H1 (cell line): ENCODE data around the gene CAPNS1. TPM values are rescaled to one million over a fixed set of nuclear protein-coding genes. Genes with fewer than 3 reads are reported as not detected.

Source experiments
- CTCF ChIA-PET: fragments of 300-600 bp; sonication (Branson Sonifier 250); formaldehyde crosslinking; loops from one replicate; lab custom pipeline; 2021; ENCODE audit not compliant: partially characterized antibody; lab: Charles Lee
- POLR2A ChIA-PET: fragments of 300-600 bp; sonication (Branson Sonifier 250); formaldehyde crosslinking; loops from one replicate; lab custom pipeline; 2021; ENCODE audit warnings: inconsistent platforms; ENCODE audit not compliant: partially characterized antibody; lab: Charles Lee
- DNase-seq, 2 experiments: peaks; one replicate each; pipeline versions ENCODE4 v3.0.0 to v3.0.0-alpha.2; 2010 to 2022; ENCODE audit warnings: low spot score in 2 of 2, low read depth in 1 of 2, mixed read lengths in 1 of 2
- FAIRE-seq: peaks from 2 replicates; lab custom pipeline; 2011; peaks lifted over from hg19 to GRCh38; lab: Jason Lieb, UNC
- H2AFZ ChIP-seq: 2 replicates; pipeline ENCODE4 v1.8.1; 2012; ENCODE audit warnings: low read length, inconsistent platforms
- H2AK5ac ChIP-seq: 2 replicates; pipeline ENCODE4 v1.6.1; 2013; ENCODE audit warnings: low read depth, low read length
- H2BK120ac ChIP-seq: replicated peaks from 2 replicates; pipeline ENCODE3; 2013; ENCODE audit warnings: low read depth, low read length, inconsistent platforms
- H2BK12ac ChIP-seq: 2 replicates; pipeline ENCODE4 v1.6.1; 2013; ENCODE audit warnings: low read depth, low read length
- H2BK15ac ChIP-seq: 2 replicates; pipeline ENCODE4 v1.6.1; 2013; ENCODE audit warnings: low read length
- H2BK20ac ChIP-seq: 2 replicates; pipeline ENCODE4 v1.6.1; 2013; ENCODE audit warnings: low read length
- H2BK5ac ChIP-seq: 2 replicates; pipeline ENCODE4 v1.6.1; 2013; ENCODE audit warnings: low read depth, low read length
- H3K14ac ChIP-seq: 2 replicates; pipeline ENCODE4 v1.6.1; 2013; ENCODE audit warnings: inconsistent platforms; ENCODE audit not compliant: insufficient read length
- H3K18ac ChIP-seq: 2 replicates; pipeline ENCODE4 v1.6.1; 2013; ENCODE audit warnings: low read length; ENCODE audit errors: extremely low read depth
- H3K23ac ChIP-seq: 2 replicates; pipeline ENCODE4 v1.6.1; 2013; ENCODE audit warnings: inconsistent platforms; ENCODE audit not compliant: insufficient read length
- H3K23me2 ChIP-seq: 2 replicates; pipeline ENCODE4 v1.6.1; 2013; ENCODE audit warnings: low read depth, low read length
- H3K27ac ChIP-seq: 2 replicates; pipeline ENCODE4 v1.6.1; 2011; ENCODE audit warnings: low read depth, low read length, inconsistent platforms
- H3K27me3 ChIP-seq, 4 experiments: replicated peaks in 1 of 4; 1 replicate in 1 of 4; 2 replicates in 3 of 4; pipeline versions ENCODE4 v1.6.1 to v1.8.1; 2011 to 2013; ENCODE audit warnings: low read length in 3 of 4, mild to moderate bottlenecking in 3 of 4, inconsistent platforms in 2 of 4, mixed read lengths in 2 of 4, moderate library complexity in 1 of 4; ENCODE audit not compliant: control insufficient read depth in 3 of 4, insufficient read depth in 3 of 4; ENCODE audit errors: extremely low read depth in 1 of 4
- H3K36me3 ChIP-seq, 4 experiments: 2 replicates each; pipeline versions ENCODE4 v1.6.1 to v1.8.1; 2011 to 2013; ENCODE audit warnings: mild to moderate bottlenecking in 4 of 4, low read length in 3 of 4, moderate library complexity in 2 of 4, control low read depth in 1 of 4, inconsistent platforms in 1 of 4; ENCODE audit not compliant: insufficient read depth in 4 of 4, control insufficient read depth in 2 of 4
- H3K4ac ChIP-seq: replicated peaks from 2 replicates; pipeline ENCODE3; 2013; ENCODE audit warnings: low read length, low read depth, mixed read lengths, inconsistent platforms; ENCODE audit not compliant: insufficient read length
- H3K4me1 ChIP-seq, 4 experiments: replicated peaks in 1 of 4; 1 replicate in 1 of 4; 2 replicates in 3 of 4; pipeline versions ENCODE4 v1.6.1 to v1.8.1; 2011 to 2013; ENCODE audit warnings: low read length in 3 of 4, inconsistent platforms in 2 of 4, mixed read lengths in 1 of 4; ENCODE audit not compliant: insufficient read depth in 4 of 4, control insufficient read depth in 3 of 4
- H3K4me2 ChIP-seq, 2 experiments: 2 replicates each; pipeline versions ENCODE4 v1.6.1 to v1.8.1; 2011 to 2013; ENCODE audit warnings: low read depth in 2 of 2, low read length in 2 of 2, control low read depth in 1 of 2, inconsistent platforms in 1 of 2, mild to moderate bottlenecking in 1 of 2; ENCODE audit not compliant: insufficient read depth in 1 of 2
- H3K4me3 ChIP-seq, 4 experiments: fragments of 200-600, 300-600 bp in 1 of 4; sonication (generic), shearing (Covaris generic), sonication (Bioruptor Twin) in 1 of 4; 2 replicates each; pipeline versions ENCODE4 v1.5.1 to v1.8.1; 2011 to 2016; ENCODE audit warnings: low read length in 4 of 4, low read depth in 3 of 4, control low read depth in 2 of 4, inconsistent platforms in 2 of 4, mild to moderate bottlenecking in 2 of 4, mixed read lengths in 1 of 4, moderate library complexity in 1 of 4; ENCODE audit not compliant: insufficient read depth in 2 of 4; ENCODE audit errors: extremely low read depth in 1 of 4
- H3K56ac ChIP-seq: replicated peaks from 2 replicates; pipeline ENCODE3; 2013; ENCODE audit warnings: low read depth, mild to moderate bottlenecking, mixed read lengths, low read length, inconsistent platforms; ENCODE audit not compliant: insufficient read length
- H3K79me1 ChIP-seq: 2 replicates; pipeline ENCODE4 v1.6.1; 2013; ENCODE audit warnings: low read depth, low read length, control low read depth
- H3K79me2 ChIP-seq, 2 experiments: 2 replicates each; pipeline versions ENCODE4 v1.6.1 to v1.8.1; 2012 to 2013; ENCODE audit warnings: low read length in 2 of 2, mild to moderate bottlenecking in 2 of 2, inconsistent platforms in 1 of 2; ENCODE audit not compliant: insufficient read depth in 2 of 2, control insufficient read depth in 1 of 2
- H3K9ac ChIP-seq, 4 experiments: replicated peaks in 1 of 4; 1 replicate in 1 of 4; 2 replicates in 3 of 4; pipeline versions ENCODE4 v1.6.1 to v1.8.1; 2011 to 2013; ENCODE audit warnings: low read depth in 3 of 4, low read length in 3 of 4, control low read depth in 2 of 4, mild to moderate bottlenecking in 2 of 4, moderate library complexity in 2 of 4, inconsistent platforms in 1 of 4; ENCODE audit errors: extremely low read depth in 1 of 4
- H3K9me3 ChIP-seq, 2 experiments: 2 replicates each; pipeline versions ENCODE4 v1.6.1 to v1.8.1; 2012 to 2013; ENCODE audit warnings: mild to moderate bottlenecking in 2 of 2, moderate library complexity in 2 of 2, control low read depth in 1 of 2, inconsistent platforms in 1 of 2, low read depth in 1 of 2, low read length in 1 of 2, mixed read lengths in 1 of 2; ENCODE audit not compliant: insufficient read depth in 2 of 2
- H4K20me1 ChIP-seq, 2 experiments: replicated peaks in 1 of 2; 2 replicates each; pipeline versions ENCODE3 to v1.8.1; 2011 to 2013; ENCODE audit warnings: inconsistent platforms in 2 of 2, low read length in 2 of 2, mild to moderate bottlenecking in 1 of 2; ENCODE audit not compliant: insufficient read depth in 2 of 2, control insufficient read depth in 1 of 2
- H4K5ac ChIP-seq: 2 replicates; pipeline ENCODE4 v1.6.1; 2013; ENCODE audit warnings: low read length, low read depth, mixed read lengths, inconsistent platforms; ENCODE audit not compliant: insufficient read length
- H4K8ac ChIP-seq: 2 replicates; pipeline ENCODE4 v1.8.0; 2013; ENCODE audit warnings: mild to moderate bottlenecking, moderate library complexity, low read length, inconsistent platforms; ENCODE audit not compliant: insufficient read depth; ENCODE audit errors: extremely low read depth
- H4K91ac ChIP-seq: replicated peaks from 2 replicates; pipeline ENCODE3; 2013; ENCODE audit warnings: low read length, mixed read lengths, inconsistent platforms; ENCODE audit not compliant: insufficient read length
- HDAC2 ChIP-seq, 2 experiments: fragments of 300-600 bp in 1 of 2; sonication (generic) in 1 of 2; IDR thresholded peaks; 2 replicates each; pipeline ENCODE4 v1.6.1; 2011 to 2012; ENCODE audit warnings: low read depth in 2 of 2, low read length in 2 of 2, mild to moderate bottlenecking in 2 of 2, moderate library complexity in 2 of 2, borderline replicate concordance in 1 of 2, inconsistent platforms in 1 of 2
- POLR2A ChIP-seq, 2 experiments: IDR thresholded peaks; 1 replicate in 1 of 2; 2 replicates in 1 of 2; pipeline ENCODE4 v1.6.1; 2011; ENCODE audit warnings: low read depth in 2 of 2, low read length in 2 of 2, mild to moderate bottlenecking in 2 of 2; ENCODE audit errors: control extremely low read depth in 1 of 2
- RBBP5 ChIP-seq: IDR thresholded peaks from 2 replicates; pipeline ENCODE4 v1.7.1; 2012; ENCODE audit warnings: low read depth, mild to moderate bottlenecking, inconsistent platforms, low read length, moderate library complexity, borderline replicate concordance
- SIRT6 ChIP-seq: IDR thresholded peaks from one replicate; pipeline ENCODE4 v1.7.1; 2012; ENCODE audit warnings: low read length, inconsistent platforms
- TEAD4 ChIP-seq: IDR thresholded peaks from 2 replicates; pipeline ENCODE4 v1.6.1; 2012; ENCODE audit warnings: low read depth, low read length, inconsistent platforms, mixed read lengths
- WGBS, 2 experiments: shearing (Covaris generic) in 1 of 2; methylation state at CpG; one replicate each; pipeline versions ENCODE4 v1.1.6 to v1.1.7; 2013 to 2015; ENCODE audit warnings: low lambda C conversion rate in 2 of 2, mixed read lengths in 2 of 2, inconsistent platforms in 1 of 2, low coverage in 1 of 2, missing lambda C conversion rate in 1 of 2; ENCODE audit not compliant: insufficient replicate concordance in 2 of 2, insufficient coverage in 1 of 2, insufficient read length in 1 of 2; ENCODE audit errors: extremely low coverage in 1 of 2, missing lambda C conversion rate in 1 of 2; 5-methylcytosine and 5-hydroxymethylcytosine counted together
- polyA plus RNA-seq, 7 experiments: library from polyadenylated mRNA; depleted of rRNA in 3 of 7; stranded (reverse) in 5 of 7; unstranded in 2 of 7; fragments of >200 nt in 5 of 7; fragments of 200-250 nt in 2 of 7; gene quantifications; 1 replicate in 5 of 7; 2 replicates in 1 of 7; 4 replicates in 1 of 7; pipeline versions ENCODE4 v1.2.1 to v1.2.3, GENCODE V29; 2011 to 2013; ENCODE audit warnings: missing spikeins in 2 of 7, mixed read lengths in 2 of 7
- total RNA-seq: library from RNA; stranded (reverse); fragmentation: NEBNext Ultra II Directional; extraction: Animal tissue kit (Norgen Biotek cat#: 25700); gene quantifications from 2 replicates; pipeline ENCODE4 v1.2.1, GENCODE V29; 2021
- TF ChIP-seq, protein P1 (sequence below): IDR thresholded peaks from 2 replicates; pipeline ENCODE4 v1.6.1; 2012; ENCODE audit warnings: low read length, inconsistent platforms
- TF ChIP-seq, protein P2 (sequence below): IDR thresholded peaks from 2 replicates; pipeline ENCODE4 v1.6.1; 2012; ENCODE audit warnings: inconsistent platforms

Gene CAPNS1
- total and polyA plus RNA-seq, 2 of the 8 experiments (the other 6 are each of a cell fraction or from before 2014, with no cell fraction given): 382 to 438 TPM

GRCh38 chr19:36142496-36142895 lies 2.6 kb downstream of the CAPNS1 start:
- Histone ChIP-seq H2BK120ac (no peak overlapping the region), H3K18ac (no peak overlapping the region), H2BK12ac (no peak overlapping the region), H3K14ac (no peak overlapping the region), H4K20me1 (peaks cover 0 to 8% of the 10 kb centered on the region in 2 experiments), H3K36me3 (peaks cover 17 to 41% (median 38%) of the 10 kb centered on the region in 4 experiments), H3K27me3 (no peaks in the 10 kb centered on the region), H2BK15ac (no peak overlapping the region), H3K27ac (no peak overlapping the region), H3K9me3 (no peaks in the 10 kb centered on the region), H3K4me2 (no peak overlapping the region; a peak in 1 of 4 replicates), H3K23me2 (peaks cover 13% of the 10 kb centered on the region; the same call in 1 of the 2 replicates), H2BK20ac (no peak overlapping the region), H3K9ac (no peak overlapping the region), H2AFZ (no peak overlapping the region), H3K79me2 (peaks cover 0 to 12% of the 10 kb centered on the region in 2 experiments; a peak in 1 of 4 replicates), H3K4me3 (no peak overlapping the region), H3K79me1 (peaks cover 3% of the 10 kb centered on the region), H2BK5ac (no peak overlapping the region), H2AK5ac (no peak overlapping the region), H4K91ac (no peak overlapping the region), H4K8ac (no peak overlapping the region), H4K5ac (no peak overlapping the region), H3K4ac (no peak overlapping the region), H3K56ac (no peak overlapping the region), H3K23ac (no peak overlapping the region), H3K4me1 (peaks cover 0 to 3% (median 3%) of the 10 kb centered on the region in 4 experiments; a peak in 3 of 7 replicates)
- DNase-seq: no peak
- WGBS, 2 experiments: 93% methylated on average over 9 of the region's 9 CpGs; no CpG with 5 or more reads in 1 of the 2 experiments
- ChIA-PET CTCF (interaction anchor here (1.3 to 1.5 kb wide), 2 partner anchors 13 to 15 kb away, joined by 3 to 5 read pairs; no protein-coding TSS in a partner anchor), POLR2A (interaction anchor here (1.2 to 2.3 kb wide), 2 partner anchors 9 to 10 kb away, joined by 3 to 7 read pairs; partner anchors contain the start of gene COX7A1)
- TF ChIP-seq TEAD4 (no peak), HDAC2 (IDR thresholded peaks at IDR 0.05; ENCODE audit: borderline replicate concordance in 1 of 2, low read depth in 2 of 2, low read length in 2 of 2) (no peak), SIRT6 (no peak), POLR2A (IDR thresholded peaks at IDR 0.05; ENCODE audit: control extremely low read depth in 1 of 2, low read depth in 2 of 2, low read length in 2 of 2) (no peak), RBBP5 (no peak)
- TF ChIP-seq, protein P1, sequence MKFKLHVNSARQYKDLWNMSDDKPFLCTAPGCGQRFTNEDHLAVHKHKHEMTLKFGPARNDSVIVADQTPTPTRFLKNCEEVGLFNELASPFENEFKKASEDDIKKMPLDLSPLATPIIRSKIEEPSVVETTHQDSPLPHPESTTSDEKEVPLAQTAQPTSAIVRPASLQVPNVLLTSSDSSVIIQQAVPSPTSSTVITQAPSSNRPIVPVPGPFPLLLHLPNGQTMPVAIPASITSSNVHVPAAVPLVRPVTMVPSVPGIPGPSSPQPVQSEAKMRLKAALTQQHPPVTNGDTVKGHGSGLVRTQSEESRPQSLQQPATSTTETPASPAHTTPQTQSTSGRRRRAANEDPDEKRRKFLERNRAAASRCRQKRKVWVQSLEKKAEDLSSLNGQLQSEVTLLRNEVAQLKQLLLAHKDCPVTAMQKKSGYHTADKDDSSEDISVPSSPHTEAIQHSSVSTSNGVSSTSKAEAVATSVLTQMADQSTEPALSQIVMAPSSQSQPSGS: no peak
- TF ChIP-seq, protein P2, sequence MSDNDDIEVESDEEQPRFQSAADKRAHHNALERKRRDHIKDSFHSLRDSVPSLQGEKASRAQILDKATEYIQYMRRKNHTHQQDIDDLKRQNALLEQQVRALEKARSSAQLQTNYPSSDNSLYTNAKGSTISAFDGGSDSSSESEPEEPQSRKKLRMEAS: no peak
- no peak for FAIRE-seq
